Tibial nerve (tissue), 4 donors: Measurements from ENCODE around the gene PTPRK. TPM values are rescaled to one million over a fixed set of nuclear protein-coding genes. Genes with fewer than 3 reads are reported as not detected.

ENCODE experiments used
- DNase-seq, 2 donors: peaks; one replicate each; pipeline ENCODE4 v3.0.0-alpha.2; 2019; ENCODE audit warnings: low spot score in 2 of 2
- H3K27ac ChIP-seq, 4 donors: fragments of 200-600 bp; sonication (generic) in 3 of 4; one replicate each; pipeline ENCODE4 v1.5.1; 2017 to 2019; ENCODE audit warnings: mild to moderate bottlenecking in 1 of 4
- H3K27me3 ChIP-seq, 2 donors: fragments of 200-600 bp; sonication (generic) in 1 of 2; one replicate each; pipeline versions ENCODE4 v1.5.1 to v1.6.0; 2017 to 2019
- H3K36me3 ChIP-seq, 3 donors: fragments of 200-600 bp; sonication (generic); one replicate each; pipeline ENCODE4 v1.5.1; 2018 to 2019
- H3K4me1 ChIP-seq, 4 donors: fragments of 200-600 bp; sonication (generic) in 3 of 4; one replicate each; pipeline ENCODE4 v1.5.1; 2017 to 2019
- H3K4me3 ChIP-seq, 4 donors: fragments of 200-600 bp; sonication (generic) in 3 of 4; one replicate each; pipeline ENCODE4 v1.5.1; 2017 to 2019; ENCODE audit warnings: mild to moderate bottlenecking in 1 of 4, moderate library complexity in 1 of 4
- H3K9me3 ChIP-seq, 4 donors: fragments of 200-600 bp; sonication (generic) in 3 of 4; one replicate each; pipeline ENCODE4 v1.5.1; 2017 to 2019
- CTCF ChIP-seq, 5 experiments: fragments of 200-600 bp in 3 of 5; fragments of 450-650 bp in 2 of 5; sonication (generic) in 3 of 5; IDR thresholded peaks; one replicate each; pipeline ENCODE4 v1.5.1; 2016 to 2019; ENCODE audit warnings: antibody characterized with exemption in 5 of 5, mild to moderate bottlenecking in 3 of 5, moderate library complexity in 2 of 5
- EP300 ChIP-seq, 2 donors: sonication (generic); formaldehyde crosslinking; IDR thresholded peaks; one replicate each; pipeline ENCODE4 v1.6.1; 2017; ENCODE audit warnings: antibody characterized with exemption in 2 of 2, mild to moderate bottlenecking in 1 of 2
- POLR2A ChIP-seq, 2 donors: fragments of 450-650 bp; IDR thresholded peaks; one replicate each; pipeline ENCODE4 v1.6.1; 2017; ENCODE audit warnings: antibody characterized with exemption in 2 of 2, mild to moderate bottlenecking in 2 of 2, moderate library complexity in 2 of 2
- WGBS, 2 donors: methylation state at CpG; one replicate each; pipeline ENCODE4 v1.1.5; 2018; 5-methylcytosine and 5-hydroxymethylcytosine counted together
- total RNA-seq, 4 donors: library from RNA; depleted of rRNA; stranded (reverse); fragments of >200 nt; gene quantifications; one replicate each; pipeline ENCODE4 v1.1.0, GENCODE V29; 2016

Gene PTPRK
- total RNA-seq, 4 donors from 2014 or later = 17.4 to 26.1 (median 21.2) TPM

- DNase-seq = no peak
- Histone ChIP-seq H3K4me1 (no peaks in the 10 kb centered on the region), H3K27ac (no peak overlapping the region), H3K27me3 (no peaks in the 10 kb centered on the region), H3K9me3 (no peaks in the 10 kb centered on the region), H3K36me3 (peaks cover 0 to 7% (median 0%) of the 10 kb centered on the region in 3 donors), H3K4me3 (no peak overlapping the region)
- TF ChIP-seq EP300 (IDR thresholded peaks at IDR 0.05) = no peak
- TF ChIP-seq POLR2A (IDR thresholded peaks at IDR 0.05) = no peak
- no peak for TF ChIP-seq CTCF (IDR thresholded peaks at IDR 0.05)
- 87 to 91% methylated on average over 4 of the region's 4 CpGs for WGBS, 2 donors
These were observed 441.4 kb downstream of the PTPRK start for GRCh38 chr6:128079021-128079420.

- no peak for DNase-seq
- peaks cover 0 to 7% (median 0%) of the 10 kb centered on the region in 3 donors for H3K36me3 ChIP-seq
- 88 to 90% methylated on average over 2 of the region's 2 CpGs for WGBS, 2 donors
- TF ChIP-seq POLR2A (IDR thresholded peaks at IDR 0.05) (no peak), EP300 (IDR thresholded peaks at IDR 0.05) (no peak), CTCF (IDR thresholded peaks at IDR 0.05) (no peak)
- H3K9me3 ChIP-seq = no peaks in the 10 kb centered on the region
- no peak overlapping the region for H3K27ac ChIP-seq
- H3K4me3 ChIP-seq = no peak overlapping the region
- H3K27me3 ChIP-seq = no peaks in the 10 kb centered on the region
- H3K4me1 ChIP-seq = no peaks in the 10 kb centered on the region
These were observed 442.1 kb downstream of the PTPRK start for GRCh38 chr6:128078276-128078675.

GRCh38 chr6:128076843-128077242 lies 443.6 kb downstream of the PTPRK start:
- WGBS, 2 donors = 80 to 90% methylated on average over 1 of the region's 1 CpG
- no peak for DNase-seq

GRCh38 chr6:128074567-128074966 lies 445.8 kb downstream of the PTPRK start:
- no peaks in the 10 kb centered on the region for H3K27me3 ChIP-seq
- H3K4me1 ChIP-seq = no peaks in the 10 kb centered on the region
- peaks cover 0 to 7% (median 0%) of the 10 kb centered on the region in 3 donors for H3K36me3 ChIP-seq
- no peak overlapping the region for H3K27ac ChIP-seq
- no peaks in the 10 kb centered on the region for H3K9me3 ChIP-seq
- H3K4me3 ChIP-seq = no peak overlapping the region
- whole genome bisulfite sequencing, 2 donors = 89 to 92% methylated on average over 2 of the region's 2 CpGs
- no peak for DNase-seq
- TF ChIP-seq EP300 (IDR thresholded peaks at IDR 0.05) = no peak
- no peak for TF ChIP-seq POLR2A (IDR thresholded peaks at IDR 0.05)
- no peak for TF ChIP-seq CTCF (IDR thresholded peaks at IDR 0.05)

More at GRCh38 chr6:128076843-128077242, 443.6 kb downstream of the PTPRK start:
- H3K27me3 ChIP-seq = no peaks in the 10 kb centered on the region
- H3K4me1 ChIP-seq = no peaks in the 10 kb centered on the region
- no peak overlapping the region for H3K4me3 ChIP-seq
- no peaks in the 10 kb centered on the region for H3K9me3 ChIP-seq
- H3K36me3 ChIP-seq = peaks cover 0 to 7% (median 0%) of the 10 kb centered on the region in 3 donors
- H3K27ac ChIP-seq = no peak overlapping the region
- TF ChIP-seq CTCF (IDR thresholded peaks at IDR 0.05) (no peak), POLR2A (IDR thresholded peaks at IDR 0.05) (no peak), EP300 (IDR thresholded peaks at IDR 0.05) (no peak)

DNA sequence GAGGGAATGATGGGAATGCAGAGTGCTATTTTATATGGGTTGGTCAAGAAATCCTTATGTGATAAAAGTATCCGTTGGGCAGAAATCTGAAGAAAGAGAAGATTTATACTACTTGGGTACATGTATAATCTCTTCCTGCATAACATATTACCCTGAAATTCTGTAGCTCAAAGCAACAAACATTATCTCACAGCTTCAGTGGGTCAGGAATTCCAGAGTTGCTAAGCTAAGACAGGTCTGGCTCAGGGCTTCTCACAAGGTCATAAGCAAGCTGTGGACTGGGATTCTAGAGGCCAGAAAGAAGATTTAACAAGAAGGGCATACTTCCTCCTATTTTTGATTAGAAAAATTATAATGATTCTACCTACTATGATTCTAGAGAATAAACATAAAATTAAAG lies 447.0 kb downstream of the PTPRK start:
- no peaks in the 10 kb centered on the region for H3K4me1 ChIP-seq
- 84 to 86% methylated on average over 1 of the region's 1 CpG for WGBS, 2 donors
- H3K36me3 ChIP-seq = peaks cover 0 to 2% (median 0%) of the 10 kb centered on the region in 3 donors
- no peak overlapping the region for H3K27ac ChIP-seq
- DNase-seq = no peak
- no peak overlapping the region for H3K4me3 ChIP-seq
- no peaks in the 10 kb centered on the region for H3K9me3 ChIP-seq
- H3K27me3 ChIP-seq = no peaks in the 10 kb centered on the region
- TF ChIP-seq CTCF (IDR thresholded peaks at IDR 0.05) = no peak
- TF ChIP-seq POLR2A (IDR thresholded peaks at IDR 0.05) = no peak
- no peak for TF ChIP-seq EP300 (IDR thresholded peaks at IDR 0.05)
